Upper lobe of left lung (tissue), 6 donors: ENCODE data around the gene CDK13. TPM values are rescaled to one million over a fixed set of nuclear protein-coding genes. Genes with fewer than 3 reads are reported as not detected.
"Not testable (repeated sequence)": the region's sequence is repeated elsewhere in the genome, so short reads cannot be mapped to it uniquely, and the experiment has no call there.

ENCODE experiments used
- ATAC-seq, 2 donors: fragments of 200-7000 bp; cut with Tn5 transposase; one replicate each; pipeline ENCODE4 v1.9.1; 2022; ENCODE audit warnings: mild to moderate bottlenecking in 2 of 2, moderate library complexity in 2 of 2; ENCODE audit not compliant: low FRiP score in 2 of 2
- DNase-seq, 2 donors: peaks; one replicate each; pipeline ENCODE4 v3.0.0-alpha.2; 2019 to 2020
- H3K27ac ChIP-seq, 4 donors: fragments of 200-600 bp; sonication (generic); one replicate each; pipeline ENCODE4 v1.5.1; 2016 to 2019
- H3K27me3 ChIP-seq, 4 donors: fragments of 200-600 bp; sonication (generic); one replicate each; pipeline ENCODE4 v1.5.1; 2017 to 2019
- H3K36me3 ChIP-seq, 4 donors: fragments of 200-600 bp; sonication (generic); one replicate each; pipeline ENCODE4 v1.5.1; 2016 to 2019
- H3K4me1 ChIP-seq, 4 donors: fragments of 200-600 bp; sonication (generic); one replicate each; pipeline ENCODE4 v1.5.1; 2018 to 2019
- H3K4me3 ChIP-seq, 4 donors: fragments of 200-600 bp; sonication (generic); one replicate each; pipeline ENCODE4 v1.5.1; 2017 to 2019; ENCODE audit warnings: mild to moderate bottlenecking in 2 of 4, moderate library complexity in 1 of 4
- H3K9me3 ChIP-seq, 4 donors: fragments of 200-600 bp; sonication (generic); one replicate each; pipeline ENCODE4 v1.5.1; 2018 to 2019
- EP300 ChIP-seq, 4 donors: sonication (generic); formaldehyde crosslinking; IDR thresholded peaks; one replicate each; pipeline ENCODE4 v1.5.1; 2017; ENCODE audit warnings: antibody characterized with exemption in 4 of 4, control low read depth in 2 of 4
- POLR2A ChIP-seq, 4 donors: fragments of 450-650 bp; IDR thresholded peaks; one replicate each; pipeline ENCODE4 v1.5.1; 2016 to 2017; ENCODE audit warnings: antibody characterized with exemption in 4 of 4, mild to moderate bottlenecking in 2 of 4
- POLR2AphosphoS5 ChIP-seq, 2 donors: sonication (generic); formaldehyde crosslinking; IDR thresholded peaks; one replicate each; pipeline ENCODE4 v1.5.1; 2017; ENCODE audit warnings: antibody characterized with exemption in 2 of 2
- WGBS, 2 donors: methylation state at CpG; one replicate each; pipeline ENCODE4 v1.1.5; 2017 to 2018; 5-methylcytosine and 5-hydroxymethylcytosine counted together
- total RNA-seq, 6 donors: library from RNA; depleted of rRNA in 4 of 6; stranded (reverse); fragments of >200 nt in 4 of 6; gene quantifications; one replicate each; pipeline versions ENCODE4 v1.1.0 to v1.2.1, GENCODE V29; 2016 to 2021
- TF ChIP-seq, protein P1 (sequence below), 6 experiments: fragments of 450-650 bp in 4 of 6; fragments of 200-600 bp in 2 of 6; sonication (generic) in 2 of 6; IDR thresholded peaks; one replicate each; pipeline ENCODE4 v1.5.1; 2016 to 2019; ENCODE audit warnings: antibody characterized with exemption in 6 of 6
- donor health status: DM: no; HTN: no; CAD: no; lungs with moderate emphysema.
- donor health status: DM: no; HTN: yes; CAD: no; lungs with severe emphysema.

CDK13 gene
- total RNA-seq, 6 donors from 2014 or later = 39.0 to 145 (median 77.3) TPM

GRCh38 chr7:40134428-40135316, 184.6 kb downstream of the CDK13 start, which contains the start of the genes MPLKIP and SUGCT:
Gene MPLKIP (minus strand): TSS chr7:40134622. CDS start chr7:40134567, 55 bp downstream.
Gene SUGCT (plus strand): TSS chr7:40135005.
- 0% methylated on average over 29 to 30 of the region's 75 CpGs for WGBS, 2 donors
- H3K9me3 ChIP-seq = no peaks in the 10 kb centered on the region
- DNase-seq = peak; percentile 87 to 96

GRCh38 chr7:40135317-40135610, 185.2 kb downstream of the CDK13 start:
- Histone ChIP-seq H3K27me3 (no peaks in the 10 kb centered on the region), H3K4me1 (peaks cover 20 to 34% (median 25%) of the 10 kb centered on the region in 4 donors), H3K27ac (peak overlapping the region; percentile 87 to 93 (median 91)), H3K36me3 (no peaks in the 10 kb centered on the region), H3K4me3 (peak overlapping the region; percentile 59 to 94 (median 77)), H3K9me3 (no peaks in the 10 kb centered on the region)
- WGBS, 2 donors = 4 to 6% methylated on average over 16 to 17 of the region's 17 CpGs
- ATAC-seq (no peak), DNase-seq (no peak)
- TF ChIP-seq POLR2AphosphoS5 (IDR thresholded peaks at IDR 0.05) = no peak
- TF ChIP-seq, protein P1, sequence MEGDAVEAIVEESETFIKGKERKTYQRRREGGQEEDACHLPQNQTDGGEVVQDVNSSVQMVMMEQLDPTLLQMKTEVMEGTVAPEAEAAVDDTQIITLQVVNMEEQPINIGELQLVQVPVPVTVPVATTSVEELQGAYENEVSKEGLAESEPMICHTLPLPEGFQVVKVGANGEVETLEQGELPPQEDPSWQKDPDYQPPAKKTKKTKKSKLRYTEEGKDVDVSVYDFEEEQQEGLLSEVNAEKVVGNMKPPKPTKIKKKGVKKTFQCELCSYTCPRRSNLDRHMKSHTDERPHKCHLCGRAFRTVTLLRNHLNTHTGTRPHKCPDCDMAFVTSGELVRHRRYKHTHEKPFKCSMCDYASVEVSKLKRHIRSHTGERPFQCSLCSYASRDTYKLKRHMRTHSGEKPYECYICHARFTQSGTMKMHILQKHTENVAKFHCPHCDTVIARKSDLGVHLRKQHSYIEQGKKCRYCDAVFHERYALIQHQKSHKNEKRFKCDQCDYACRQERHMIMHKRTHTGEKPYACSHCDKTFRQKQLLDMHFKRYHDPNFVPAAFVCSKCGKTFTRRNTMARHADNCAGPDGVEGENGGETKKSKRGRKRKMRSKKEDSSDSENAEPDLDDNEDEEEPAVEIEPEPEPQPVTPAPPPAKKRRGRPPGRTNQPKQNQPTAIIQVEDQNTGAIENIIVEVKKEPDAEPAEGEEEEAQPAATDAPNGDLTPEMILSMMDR (IDR thresholded peaks at IDR 0.05) = no peak
- TF ChIP-seq POLR2A (IDR thresholded peaks at IDR 0.05) = no peak
- no peak for TF ChIP-seq EP300 (IDR thresholded peaks at IDR 0.05)

More at GRCh38 chr7:40134428-40135316, 184.6 kb downstream of the CDK13 start, which contains the start of the genes MPLKIP and SUGCT:
- ATAC-seq = peak; percentile 99
- Histone ChIP-seq H3K4me1 (peaks cover 20 to 34% (median 25%) of the 10 kb centered on the region in 4 donors), H3K27me3 (no peaks in the 10 kb centered on the region), H3K4me3 (peak within 1 kb of the TSS; percentile 59 to 94 (median 77)), H3K27ac (peak within 1 kb of the TSS; percentile 87 to 93 (median 91)), H3K36me3 (no peaks in the 10 kb centered on the region)
- peak in 3 of 4 donors; percentile 39 to 71 (median 61) for TF ChIP-seq POLR2A (IDR thresholded peaks at IDR 0.05)
- peak; percentile 63 to 77 for TF ChIP-seq POLR2AphosphoS5 (IDR thresholded peaks at IDR 0.05)
- TF ChIP-seq EP300 (IDR thresholded peaks at IDR 0.05) = no peak
- TF ChIP-seq, protein P1 (IDR thresholded peaks at IDR 0.05) = peak; percentile 94 to 99 (median 96)

- no peak for DNase-seq
- Histone ChIP-seq H3K4me1 (peaks cover 14 to 20% (median 16%) of the 10 kb centered on the region in 4 donors), H3K36me3 (no peaks in the 10 kb centered on the region), H3K9me3 (no peaks in the 10 kb centered on the region), H3K27me3 (no peaks in the 10 kb centered on the region), H3K4me3 (no peak overlapping the region), H3K27ac (no peak overlapping the region)
- 90% methylated on average over 2 of the region's 2 CpGs for WGBS, 2 donors
- no peak for ATAC-seq
- TF ChIP-seq, protein P1 (IDR thresholded peaks at IDR 0.05) = no peak
- no peak for TF ChIP-seq POLR2AphosphoS5 (IDR thresholded peaks at IDR 0.05)
- TF ChIP-seq EP300 (IDR thresholded peaks at IDR 0.05) = no peak
- no peak for TF ChIP-seq POLR2A (IDR thresholded peaks at IDR 0.05)
Observed at GRCh38 chr7:40137563-40137962, 187.5 kb downstream of the CDK13 start.

- H3K9me3 ChIP-seq = no peaks in the 10 kb centered on the region
- DNase-seq = no peak
- no peak overlapping the region for H3K27ac ChIP-seq
- H3K36me3 ChIP-seq = no peaks in the 10 kb centered on the region
- WGBS, 2 donors = 94% methylated on average over 5 of the region's 5 CpGs
- TF ChIP-seq, protein P1 (IDR thresholded peaks at IDR 0.05) = no peak
- TF ChIP-seq EP300 (IDR thresholded peaks at IDR 0.05) (no peak), POLR2A (IDR thresholded peaks at IDR 0.05) (no peak), POLR2AphosphoS5 (IDR thresholded peaks at IDR 0.05) (no peak)
- H3K4me1 ChIP-seq = peaks cover 4 to 9% (median 6%) of the 10 kb centered on the region in 4 donors
- no peak overlapping the region for H3K4me3 ChIP-seq
- no peaks in the 10 kb centered on the region for H3K27me3 ChIP-seq
- no peak for ATAC-seq
Observed at GRCh38 chr7:40138973-40139372, 188.9 kb downstream of the CDK13 start.

- H3K4me3 ChIP-seq, ATAC-seq, H3K27me3 ChIP-seq, H3K36me3 ChIP-seq, DNase-seq, H3K9me3 ChIP-seq, H3K27ac ChIP-seq, H3K4me1 ChIP-seq: not testable (repeated sequence)
- WGBS, 2 donors = 95 to 97% methylated on average over 13 of the region's 13 CpGs
Observed at GRCh38 chr7:40139891-40140290, 189.8 kb downstream of the CDK13 start.

DNA sequence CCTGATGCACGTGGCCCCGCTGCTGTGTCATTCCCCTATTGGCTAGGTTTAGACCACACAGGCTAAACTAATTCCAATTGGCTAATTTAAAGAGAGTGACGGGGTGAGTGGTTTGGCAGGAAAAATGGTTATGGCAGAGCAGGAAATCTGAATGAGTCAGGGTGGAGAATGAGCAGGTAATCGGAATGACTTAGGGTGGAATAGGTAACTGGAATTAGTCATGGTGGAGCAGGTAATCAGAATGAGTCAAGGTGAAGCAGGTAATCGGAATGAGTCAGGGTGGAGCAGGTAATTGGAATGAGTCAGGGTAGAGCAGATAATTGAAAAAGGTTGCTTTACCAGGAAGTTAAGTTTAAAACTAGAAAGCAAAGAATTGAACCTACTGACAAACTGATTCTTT, 191.9 kb downstream of the CDK13 start:
- not testable (repeated sequence) for H3K36me3 ChIP-seq, ATAC-seq, H3K4me1 ChIP-seq, H3K27me3 ChIP-seq, H3K27ac ChIP-seq, H3K9me3 ChIP-seq, H3K4me3 ChIP-seq, DNase-seq
- 89 to 91% methylated on average over 5 of the region's 5 CpGs for WGBS, 2 donors

- DNase-seq, H3K36me3 ChIP-seq, H3K27ac ChIP-seq, H3K27me3 ChIP-seq, H3K4me1 ChIP-seq, H3K4me3 ChIP-seq, ATAC-seq, H3K9me3 ChIP-seq: not testable (repeated sequence)
- WGBS, 2 donors = 68 to 80% methylated on average over 3 of the region's 3 CpGs
Observed at GRCh38 chr7:40145596-40146130, 195.6 kb downstream of the CDK13 start.
